Measurements from ENCODE around the gene TMEM95. TPM values are rescaled to one million over a fixed set of nuclear protein-coding genes. Genes with fewer than 3 reads are reported as not detected.

The TMEM95 gene
- total and polyA plus RNA-seq, 7 donors, result not detected

- DNase-seq (no peak), ATAC-seq (no peak)
- 54 to 58% (median 58%) methylated on average over 12 of the region's 12 CpGs for WGBS, 3 donors
- H3K27ac ChIP-seq, result no peak overlapping the region
- intact Hi-C loops (cut with DNase I), result no loop called here
- no peaks in the 10 kb centered on the region for H3K9me3 ChIP-seq
- H3K27me3 ChIP-seq (ENCODE audit: insufficient read depth in 3 of 3, low read length in 2 of 3), result no peaks in the 10 kb centered on the region
- H3K4me3 ChIP-seq, result peak overlapping the region; percentile 73
- H3K36me3 ChIP-seq (ENCODE audit: insufficient read depth in 1 of 2, low read depth in 1 of 2), result peaks cover 0 to 4% of the 10 kb centered on the region in 2 donors
- H3K4me1 ChIP-seq, result peaks cover 9% of the 10 kb centered on the region
- no peak for TF ChIP-seq CTCF (IDR thresholded peaks at IDR 0.05)
These were observed 51.4 kb downstream of the TMEM95 start for GRCh38 chr17:7406235-7406825.

Other genes with a start within 250 kb of the TMEM95 start
Only the 30 nearest of the 36 such genes appear.
- under 1 TPM in 2 of 4 donors, not detected in 2; 0.26 to 0.39 TPM for gene ASGR1, start 175.8 kb upstream of the TMEM95 start, total RNA-seq
- under 1 TPM; 0.08 to 0.23 (median 0.21) TPM for gene ASGR1, start 175.8 kb upstream of the TMEM95 start, polyA plus RNA-seq
- 1 to 10 TPM; 3.2 to 8.9 (median 5.8) TPM for gene DLG4, start 135.3 kb upstream of the TMEM95 start, total RNA-seq
- gene DLG4, start 135.3 kb upstream of the TMEM95 start, polyA plus RNA-seq, result 1 to 10 TPM; 1.5 to 5.8 (median 1.8) TPM
- 1,000 to 10,000 TPM in 3 of 4 donors, 100 to 1,000 TPM in 1; 987 to 1,310 (median 1,099) TPM for gene ACADVL, start 135.2 kb upstream of the TMEM95 start, total RNA-seq
- gene ACADVL, start 135.2 kb upstream of the TMEM95 start, polyA plus RNA-seq, result 1,000 to 10,000 TPM in 1 of 3 donors, 100 to 1,000 TPM in 2; 538 to 1,030 (median 946) TPM
- gene DVL2, start 120.6 kb upstream of the TMEM95 start, total RNA-seq, result 10 to 100 TPM; 11.4 to 19.6 (median 13.8) TPM
- 10 to 100 TPM; 10.0 to 22.1 (median 10.0) TPM for gene DVL2, start 120.6 kb upstream of the TMEM95 start, polyA plus RNA-seq
- 10 to 100 TPM; 20.9 to 28.8 (median 27.7) TPM for gene PHF23, start 115.7 kb upstream of the TMEM95 start, total RNA-seq
- gene PHF23, start 115.7 kb upstream of the TMEM95 start, polyA plus RNA-seq, result 10 to 100 TPM; 24.0 to 43.3 (median 29.4) TPM
- 100 to 1,000 TPM; 447 to 492 (median 481) TPM for gene GABARAP, start 112.7 kb upstream of the TMEM95 start, total RNA-seq
- gene GABARAP, start 112.7 kb upstream of the TMEM95 start, polyA plus RNA-seq, result 100 to 1,000 TPM; 344 to 569 (median 510) TPM
- 100 to 1,000 TPM; 208 to 332 (median 254) TPM for gene CTDNEP1, start 103.4 kb upstream of the TMEM95 start, total RNA-seq
- 100 to 1,000 TPM; 171 to 281 (median 196) TPM for gene CTDNEP1, start 103.4 kb upstream of the TMEM95 start, polyA plus RNA-seq
- gene ELP5, start 102.9 kb upstream of the TMEM95 start, total RNA-seq, result 10 to 100 TPM; 55.7 to 87.0 (median 74.8) TPM
- gene ELP5, start 102.9 kb upstream of the TMEM95 start, polyA plus RNA-seq, result 100 to 1,000 TPM in 1 of 3 donors, 10 to 100 TPM in 2; 50.4 to 104 (median 86.0) TPM
- gene CLDN7, start 92.7 kb upstream of the TMEM95 start, total RNA-seq, result 1 to 10 TPM in 2 of 4 donors, under 1 TPM in 1, not detected in 1; 0.57 to 1.0 (median 1.0) TPM
- 1 to 10 TPM in 1 of 3 donors, under 1 TPM in 2; 0.48 to 1.1 (median 0.83) TPM for gene CLDN7, start 92.7 kb upstream of the TMEM95 start, polyA plus RNA-seq
- gene SLC2A4, start 73.4 kb upstream of the TMEM95 start, total RNA-seq, result 100 to 1,000 TPM in 3 of 4 donors, 10 to 100 TPM in 1; 50.9 to 257 (median 139) TPM
- gene SLC2A4, start 73.4 kb upstream of the TMEM95 start, polyA plus RNA-seq, result 100 to 1,000 TPM in 1 of 3 donors, 10 to 100 TPM in 2; 19.4 to 127 (median 33.8) TPM
- gene YBX2, start 60.5 kb upstream of the TMEM95 start, total RNA-seq, result 1 to 10 TPM in 1 of 4 donors, under 1 TPM in 3; 0.37 to 1.0 (median 0.75) TPM
- 1 to 10 TPM in 1 of 3 donors, under 1 TPM in 2; 0.14 to 1.8 (median 0.21) TPM for gene YBX2, start 60.5 kb upstream of the TMEM95 start, polyA plus RNA-seq
- gene EIF5A, start 47.5 kb upstream of the TMEM95 start, total RNA-seq, result 100 to 1,000 TPM; 293 to 730 (median 567) TPM
- 1,000 to 10,000 TPM in 1 of 3 donors, 100 to 1,000 TPM in 2; 468 to 1,107 (median 518) TPM for gene EIF5A, start 47.5 kb upstream of the TMEM95 start, polyA plus RNA-seq
- gene GPS2, start 39.8 kb upstream of the TMEM95 start, total RNA-seq, result 100 to 1,000 TPM in 1 of 4 donors, 10 to 100 TPM in 3; 71.8 to 101 (median 82.5) TPM
- gene GPS2, start 39.8 kb upstream of the TMEM95 start, polyA plus RNA-seq, result 100 to 1,000 TPM; 139 to 197 (median 146) TPM
- gene NEURL4, start 25.8 kb upstream of the TMEM95 start, total RNA-seq, result 10 to 100 TPM; 24.0 to 53.8 (median 32.6) TPM
- 10 to 100 TPM; 20.7 to 38.7 (median 22.9) TPM for gene NEURL4, start 25.8 kb upstream of the TMEM95 start, polyA plus RNA-seq
- 10 to 100 TPM; 12.2 to 20.7 (median 15.7) TPM for gene ACAP1, start 18.6 kb upstream of the TMEM95 start, total RNA-seq
- gene ACAP1, start 18.6 kb upstream of the TMEM95 start, polyA plus RNA-seq, result 10 to 100 TPM in 1 of 3 donors, 1 to 10 TPM in 2; 1.9 to 11.9 (median 2.4) TPM
- gene KCTD11, start 3.0 kb upstream of the TMEM95 start, total RNA-seq, result 1 to 10 TPM; 4.5 to 5.2 (median 5.1) TPM
- 10 to 100 TPM in 1 of 3 donors, 1 to 10 TPM in 2; 2.9 to 13.2 (median 9.9) TPM for gene KCTD11, start 3.0 kb upstream of the TMEM95 start, polyA plus RNA-seq
- gene TNK1, start 25.9 kb downstream of the TMEM95 start, total RNA-seq, result under 1 TPM; 0.56 to 0.86 (median 0.78) TPM
- gene TNK1, start 25.9 kb downstream of the TMEM95 start, polyA plus RNA-seq, result 1 to 10 TPM in 1 of 3 donors, under 1 TPM in 2; 0.57 to 1.7 (median 0.98) TPM
- gene PLSCR3, start 39.4 kb downstream of the TMEM95 start, total RNA-seq, result 10 to 100 TPM; 13.9 to 16.2 (median 15.1) TPM
- gene PLSCR3, start 39.4 kb downstream of the TMEM95 start, polyA plus RNA-seq, result 10 to 100 TPM; 16.6 to 20.5 (median 18.7) TPM
- 10 to 100 TPM; 47.1 to 80.4 (median 53.5) TPM for gene TMEM256, start 48.9 kb downstream of the TMEM95 start, total RNA-seq
- gene TMEM256, start 48.9 kb downstream of the TMEM95 start, polyA plus RNA-seq, result 10 to 100 TPM; 62.4 to 75.4 (median 69.7) TPM
- 10 to 100 TPM in 1 of 4 donors, 1 to 10 TPM in 3; 6.5 to 11.5 (median 7.4) TPM for gene NLGN2, start 52.7 kb downstream of the TMEM95 start, total RNA-seq
- gene NLGN2, start 52.7 kb downstream of the TMEM95 start, polyA plus RNA-seq, result 1 to 10 TPM; 2.8 to 3.1 (median 2.9) TPM
- not detected for gene SPEM1, start 65.2 kb downstream of the TMEM95 start, total RNA-seq
- under 1 TPM in 1 of 3 donors, not detected in 2; 0.06 TPM for gene SPEM1, start 65.2 kb downstream of the TMEM95 start, polyA plus RNA-seq
- not detected for gene SPEM2, start 70.5 kb downstream of the TMEM95 start, total RNA-seq
- under 1 TPM in 1 of 3 donors, not detected in 2; 0.03 TPM for gene SPEM2, start 70.5 kb downstream of the TMEM95 start, polyA plus RNA-seq
- gene SPEM3, start 73.7 kb downstream of the TMEM95 start, total RNA-seq, result not detected
- gene SPEM3, start 73.7 kb downstream of the TMEM95 start, polyA plus RNA-seq, result under 1 TPM in 1 of 3 donors, not detected in 2; 0.01 TPM
- gene TMEM102, start 80.3 kb downstream of the TMEM95 start, total RNA-seq, result under 1 TPM; 0.41 to 0.95 (median 0.68) TPM
- 1 to 10 TPM in 2 of 3 donors, under 1 TPM in 1; 0.84 to 3.2 (median 1.7) TPM for gene TMEM102, start 80.3 kb downstream of the TMEM95 start, polyA plus RNA-seq
- gene FGF11, start 84.4 kb downstream of the TMEM95 start, total RNA-seq, result 10 to 100 TPM in 3 of 4 donors, 1 to 10 TPM in 1; 2.7 to 21.1 (median 10.1) TPM
- gene FGF11, start 84.4 kb downstream of the TMEM95 start, polyA plus RNA-seq, result 1 to 10 TPM; 2.0 to 4.4 (median 3.7) TPM
- 100 to 1,000 TPM; 107 to 190 (median 147) TPM for gene CHRNB1, start 89.9 kb downstream of the TMEM95 start, total RNA-seq
- gene CHRNB1, start 89.9 kb downstream of the TMEM95 start, polyA plus RNA-seq, result 100 to 1,000 TPM in 1 of 3 donors, 10 to 100 TPM in 2; 73.0 to 118 (median 91.7) TPM
- gene ZBTB4, start 124.5 kb downstream of the TMEM95 start, total RNA-seq, result 10 to 100 TPM; 29.3 to 43.2 (median 35.5) TPM
- 10 to 100 TPM; 10.3 to 20.2 (median 13.5) TPM for gene ZBTB4, start 124.5 kb downstream of the TMEM95 start, polyA plus RNA-seq
- not detected for gene SLC35G6, start 126.3 kb downstream of the TMEM95 start, total RNA-seq
- under 1 TPM in 1 of 3 donors, not detected in 2; 0.05 TPM for gene SLC35G6, start 126.3 kb downstream of the TMEM95 start, polyA plus RNA-seq
- gene POLR2A, start 129.2 kb downstream of the TMEM95 start, total RNA-seq, result 10 to 100 TPM; 42.7 to 74.3 (median 56.9) TPM
- 10 to 100 TPM in 2 of 3 donors, 1 to 10 TPM in 1; 8.0 to 68.7 (median 15.0) TPM for gene POLR2A, start 129.2 kb downstream of the TMEM95 start, polyA plus RNA-seq
- 10 to 100 TPM; 14.3 to 23.4 (median 15.6) TPM for gene TNFSF12, start 193.9 kb downstream of the TMEM95 start, total RNA-seq
- 10 to 100 TPM; 10.2 to 18.9 (median 13.8) TPM for gene TNFSF12, start 193.9 kb downstream of the TMEM95 start, polyA plus RNA-seq

Data from psoas muscle (tissue), 8 donors.